Uterus (tissue), 4 donors: ENCODE results near the gene TRIM3. TPM values are rescaled to one million over a fixed set of nuclear protein-coding genes. Genes with fewer than 3 reads are reported as not detected.

ENCODE experiments used
- DNase-seq, 2 donors: peaks; one replicate each; pipeline ENCODE4 v3.0.0-alpha.2; 2019 to 2020
- H3K27ac ChIP-seq, 2 donors: fragments of 200-600 bp; sonication (generic); 1 replicate in 1 of 2; 2 replicates in 1 of 2; pipeline ENCODE4 v1.5.1; 2016 to 2018
- H3K27me3 ChIP-seq, 2 donors: fragments of 200-600 bp; sonication (generic); one replicate each; pipeline ENCODE4 v1.5.1; 2018 to 2019; ENCODE audit warnings: control low read depth in 1 of 2
- H3K36me3 ChIP-seq, 2 donors: fragments of 200-600 bp; sonication (generic); one replicate each; pipeline ENCODE4 v1.5.1; 2019; ENCODE audit warnings: control low read depth in 1 of 2
- H3K4me1 ChIP-seq, 2 donors: fragments of 200-600 bp; sonication (generic); one replicate each; pipeline ENCODE4 v1.5.1; 2018 to 2019; ENCODE audit warnings: control low read depth in 1 of 2
- H3K4me3 ChIP-seq, 2 donors: fragments of 200-600 bp; sonication (generic); 1 replicate in 1 of 2; 2 replicates in 1 of 2; pipeline ENCODE4 v1.5.1; 2018 to 2019; ENCODE audit warnings: mild to moderate bottlenecking in 1 of 2
- H3K9me3 ChIP-seq, 2 donors: fragments of 200-600 bp; sonication (generic); one replicate each; pipeline ENCODE4 v1.5.1; 2019; ENCODE audit warnings: control low read depth in 1 of 2
- POLR2A ChIP-seq, 2 donors: fragments of 450-650 bp; IDR thresholded peaks; one replicate each; pipeline ENCODE4 v1.6.1; 2016; ENCODE audit warnings: antibody characterized with exemption in 2 of 2, mild to moderate bottlenecking in 1 of 2, moderate library complexity in 1 of 2
- intact Hi-C: fragments of 100-400 bp; cut with DNase I; formaldehyde crosslinking; loops from one replicate; pipeline ENCODE4 v1.15.1; 2023; ENCODE audit warnings: low total_unique reads
- total RNA-seq, 4 donors: library from RNA; depleted of rRNA in 3 of 4; stranded (reverse); fragments of >200 nt in 3 of 4; gene quantifications; one replicate each; pipeline versions ENCODE4 v1.1.0 to v1.2.4, GENCODE V29; 2014 to 2023
- TF ChIP-seq, protein P1 (sequence below), 4 experiments: fragments of 200-600 bp in 2 of 4; fragments of 450-650 bp in 2 of 4; sonication (generic) in 2 of 4; IDR thresholded peaks; one replicate each; pipeline ENCODE4 v1.5.1; 2016 to 2019; ENCODE audit warnings: antibody characterized with exemption in 4 of 4, mild to moderate bottlenecking in 2 of 4, moderate library complexity in 1 of 4
- donor health status: DM: yes; HTN: yes; CAD: no.

TRIM3 gene
- total RNA-seq, 4 donors from 2014 or later, result 9.5 to 42.4 (median 29.6) TPM

DNA sequence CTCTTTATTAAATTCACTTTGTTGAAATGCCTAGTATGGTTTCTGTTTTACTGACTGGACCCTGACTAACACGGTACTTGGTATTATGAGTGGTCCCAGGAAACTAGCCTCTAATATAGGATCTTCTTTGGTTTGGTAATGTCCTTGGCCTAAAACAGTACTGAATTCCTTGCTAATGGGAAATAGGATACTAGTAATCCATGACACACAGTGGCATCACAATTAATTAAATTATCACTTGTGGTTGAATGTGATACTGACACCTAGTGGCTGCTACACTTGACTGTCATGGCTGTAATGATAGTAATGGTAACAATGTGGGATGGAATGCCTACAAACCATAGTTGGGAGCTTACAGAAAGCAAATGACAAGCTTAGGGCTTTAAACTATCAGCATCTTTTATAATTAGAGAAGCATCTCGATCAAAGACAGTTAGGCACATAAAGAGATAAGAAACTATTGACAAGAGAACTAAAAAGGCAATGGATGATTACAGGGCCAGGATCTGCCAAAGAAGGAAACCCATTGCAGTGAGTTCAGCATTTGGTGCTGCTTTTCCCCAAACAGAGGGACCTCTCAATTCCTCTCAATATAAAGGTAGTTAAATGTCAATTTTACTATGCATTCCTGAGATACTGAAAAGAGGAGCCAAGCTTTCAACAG, 32.0 kb upstream of the TRIM3 start:
- Histone ChIP-seq H3K27me3 (no peaks in the 10 kb centered on the region), H3K4me1 (no peaks in the 10 kb centered on the region), H3K36me3 (no peaks in the 10 kb centered on the region), H3K9me3 (no peaks in the 10 kb centered on the region), H3K4me3 (no peak overlapping the region), H3K27ac (no peak overlapping the region)
- no peak for DNase-seq
- intact Hi-C loops, result loop anchor here (10.0 kb wide), 1 partner anchor 61 kb away; the partner anchor contains the start of gene HPX
- no peak for TF ChIP-seq POLR2A (IDR thresholded peaks at IDR 0.05)
- TF ChIP-seq, protein P1, sequence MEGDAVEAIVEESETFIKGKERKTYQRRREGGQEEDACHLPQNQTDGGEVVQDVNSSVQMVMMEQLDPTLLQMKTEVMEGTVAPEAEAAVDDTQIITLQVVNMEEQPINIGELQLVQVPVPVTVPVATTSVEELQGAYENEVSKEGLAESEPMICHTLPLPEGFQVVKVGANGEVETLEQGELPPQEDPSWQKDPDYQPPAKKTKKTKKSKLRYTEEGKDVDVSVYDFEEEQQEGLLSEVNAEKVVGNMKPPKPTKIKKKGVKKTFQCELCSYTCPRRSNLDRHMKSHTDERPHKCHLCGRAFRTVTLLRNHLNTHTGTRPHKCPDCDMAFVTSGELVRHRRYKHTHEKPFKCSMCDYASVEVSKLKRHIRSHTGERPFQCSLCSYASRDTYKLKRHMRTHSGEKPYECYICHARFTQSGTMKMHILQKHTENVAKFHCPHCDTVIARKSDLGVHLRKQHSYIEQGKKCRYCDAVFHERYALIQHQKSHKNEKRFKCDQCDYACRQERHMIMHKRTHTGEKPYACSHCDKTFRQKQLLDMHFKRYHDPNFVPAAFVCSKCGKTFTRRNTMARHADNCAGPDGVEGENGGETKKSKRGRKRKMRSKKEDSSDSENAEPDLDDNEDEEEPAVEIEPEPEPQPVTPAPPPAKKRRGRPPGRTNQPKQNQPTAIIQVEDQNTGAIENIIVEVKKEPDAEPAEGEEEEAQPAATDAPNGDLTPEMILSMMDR (IDR thresholded peaks at IDR 0.05), result peak; percentile 53 to 70 (median 64)

DNA sequence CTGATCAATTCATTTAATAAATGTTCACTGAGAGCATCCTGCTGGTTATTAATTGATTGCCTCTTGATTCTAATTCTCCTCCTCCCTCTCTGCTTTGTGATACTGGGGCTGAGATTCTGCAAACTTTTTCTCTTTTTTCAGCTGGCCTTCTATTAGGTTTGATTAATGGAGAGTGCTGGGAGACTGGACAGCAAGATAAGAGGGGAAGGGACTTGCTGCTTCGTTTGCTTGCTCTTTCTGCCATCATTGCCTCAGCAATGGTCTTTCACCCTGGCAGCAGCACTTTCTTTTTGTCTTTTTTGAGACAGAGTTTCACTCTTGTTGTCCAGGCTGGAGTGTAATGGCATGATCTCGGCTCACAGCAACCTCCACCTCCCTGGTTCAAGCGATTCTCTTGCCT, 30.4 kb upstream of the TRIM3 start:
- Histone ChIP-seq H3K4me3 (no peak overlapping the region), H3K27me3 (no peaks in the 10 kb centered on the region), H3K4me1 (no peaks in the 10 kb centered on the region), H3K9me3 (no peaks in the 10 kb centered on the region), H3K36me3 (no peaks in the 10 kb centered on the region), H3K27ac (no peak overlapping the region)
- no peak for DNase-seq
- intact Hi-C loops, result loop anchor here (10.0 kb wide), 1 partner anchor 59 kb away; the partner anchor contains the start of gene HPX
- TF ChIP-seq POLR2A (IDR thresholded peaks at IDR 0.05), result no peak
- TF ChIP-seq, protein P1 (IDR thresholded peaks at IDR 0.05), result no peak

DNA sequence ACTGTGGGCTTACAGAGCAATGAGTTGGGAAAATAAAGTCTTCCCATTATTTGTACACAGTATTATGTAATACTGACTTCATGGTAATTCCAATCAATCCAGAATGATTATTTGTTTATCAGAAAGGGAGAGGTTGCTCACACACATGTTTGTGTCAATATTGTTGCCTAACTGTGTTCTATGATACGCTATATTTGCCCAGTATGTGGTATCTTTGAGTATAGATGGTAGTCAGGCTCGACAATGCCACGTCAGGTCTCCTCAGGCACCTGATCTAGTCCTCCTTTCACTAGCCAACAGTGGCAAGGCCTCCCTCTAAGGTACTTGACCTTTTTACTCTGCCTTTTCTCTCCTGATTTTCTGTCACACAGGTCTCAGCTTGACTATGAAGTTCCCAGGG, 28.6 kb upstream of the TRIM3 start:
- Histone ChIP-seq H3K4me1 (no peaks in the 10 kb centered on the region), H3K27ac (no peak overlapping the region), H3K4me3 (no peak overlapping the region), H3K36me3 (no peaks in the 10 kb centered on the region), H3K27me3 (no peaks in the 10 kb centered on the region), H3K9me3 (no peaks in the 10 kb centered on the region)
- TF ChIP-seq POLR2A (IDR thresholded peaks at IDR 0.05), result no peak
- TF ChIP-seq, protein P1 (IDR thresholded peaks at IDR 0.05), result no peak
- intact Hi-C loops, result loop anchor here (10.0 kb wide), 1 partner anchor 58 kb away; the partner anchor contains the start of gene HPX
- no peak for DNase-seq

DNA sequence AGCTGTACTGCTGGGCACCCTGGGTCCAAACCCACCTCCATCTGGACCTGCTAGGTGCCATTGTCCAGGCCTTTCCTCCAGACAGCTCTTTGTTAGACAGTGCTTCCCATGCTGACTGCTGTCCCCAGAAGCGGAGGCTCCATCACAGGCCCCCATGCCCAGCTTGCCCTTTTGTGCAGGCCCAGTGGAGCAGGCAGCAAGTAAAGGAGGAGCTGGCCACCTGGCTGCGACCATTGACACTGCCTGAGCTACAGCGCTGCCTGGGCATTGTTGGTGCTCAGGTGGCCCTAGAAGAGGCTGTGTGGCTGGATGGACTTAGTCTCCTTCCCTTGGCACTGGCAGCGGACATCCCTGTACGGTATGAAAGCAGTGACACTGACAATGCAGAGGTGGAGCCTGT, 24.8 kb upstream of the TRIM3 start:
- H3K4me3 ChIP-seq, result no peak overlapping the region
- no peaks in the 10 kb centered on the region for H3K9me3 ChIP-seq
- no peaks in the 10 kb centered on the region for H3K4me1 ChIP-seq
- H3K27ac ChIP-seq, result no peak overlapping the region
- no peak for DNase-seq
- intact Hi-C loops, result no loop called here
- TF ChIP-seq, protein P1 (IDR thresholded peaks at IDR 0.05), result no peak
- no peak for TF ChIP-seq POLR2A (IDR thresholded peaks at IDR 0.05)
- H3K27me3 ChIP-seq, result no peaks in the 10 kb centered on the region
- H3K36me3 ChIP-seq, result no peaks in the 10 kb centered on the region

DNA sequence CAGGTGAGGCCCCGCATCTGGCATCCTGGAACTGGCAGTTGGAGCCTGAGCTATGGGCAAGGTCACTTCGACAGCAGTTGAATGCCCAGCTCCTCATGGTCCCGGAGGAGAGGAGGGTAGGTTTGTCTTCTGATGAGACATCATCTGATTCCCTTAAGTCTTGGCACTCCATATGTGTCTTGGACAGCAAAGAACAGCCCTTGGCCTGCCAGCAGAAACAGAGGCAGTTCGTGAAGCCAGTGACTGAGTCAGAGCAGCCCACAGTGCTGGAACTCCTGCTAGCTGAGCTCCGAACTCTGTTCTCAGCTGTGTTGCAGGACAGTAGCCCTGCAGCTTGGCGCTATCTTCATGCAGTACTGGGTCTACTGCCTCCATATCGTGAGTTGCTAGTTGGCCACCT, 24.4 kb upstream of the TRIM3 start:
- intact Hi-C loops, result no loop called here
- Histone ChIP-seq H3K27ac (no peak overlapping the region), H3K4me1 (no peaks in the 10 kb centered on the region), H3K27me3 (no peaks in the 10 kb centered on the region), H3K9me3 (no peaks in the 10 kb centered on the region), H3K4me3 (no peak overlapping the region), H3K36me3 (no peaks in the 10 kb centered on the region)
- TF ChIP-seq, protein P1 (IDR thresholded peaks at IDR 0.05), result no peak
- no peak for TF ChIP-seq POLR2A (IDR thresholded peaks at IDR 0.05)
- DNase-seq, result no peak
